IPS DF 6.9 (cell line): Measurements from ENCODE around the gene VAV1.
A peak's percentile ranks its signal among the peaks of the same experiment; 100 is the strongest.

Experiments
- DNase-seq: peaks from one replicate; pipeline ENCODE4 v3.0.0-alpha.2; 2013; ENCODE audit warnings: low read depth, low spot score
- H3K27ac ChIP-seq: one replicate; pipeline ENCODE4 v1.5.1; 2013; ENCODE audit warnings: low read length, control low read depth
- H3K27me3 ChIP-seq: 2 replicates; pipeline ENCODE4 v1.6.1; 2013; ENCODE audit warnings: mild to moderate bottlenecking, low read length; ENCODE audit not compliant: control insufficient read depth, insufficient read depth
- H3K36me3 ChIP-seq: 2 replicates; pipeline ENCODE4 v1.6.1; 2013; ENCODE audit warnings: low read length; ENCODE audit not compliant: control insufficient read depth, insufficient read depth
- H3K4me1 ChIP-seq: 2 replicates; pipeline ENCODE4 v1.6.1; 2013; ENCODE audit warnings: low read length; ENCODE audit not compliant: control insufficient read depth, insufficient read depth
- H3K4me3 ChIP-seq: 2 replicates; pipeline ENCODE4 v1.5.1; 2013; ENCODE audit warnings: mild to moderate bottlenecking, low read length
- H3K9me3 ChIP-seq: 2 replicates; pipeline ENCODE4 v1.6.1; 2013; ENCODE audit warnings: low read length, inconsistent platforms; ENCODE audit not compliant: control insufficient read depth, insufficient read depth
- whole genome bisulfite sequencing: extraction: QIAGEN DNeasy Blood & Tissue Kit; methylation state at CpG from one replicate; pipeline ENCODE4 v1.1.7; 2013; ENCODE audit warnings: mixed read lengths, missing lambda C conversion rate; ENCODE audit not compliant: insufficient read length, insufficient coverage; 5-methylcytosine and 5-hydroxymethylcytosine counted together

The VAV1 gene

GRCh38 chr19:6731822-6732221 lies 40.7 kb upstream of the VAV1 start:
- Histone ChIP-seq H3K4me3 (no peak overlapping the region), H3K36me3 (peaks cover 7% of the 10 kb centered on the region), H3K9me3 (no peaks in the 10 kb centered on the region), H3K4me1 (no peaks in the 10 kb centered on the region; the same call in none of the 2 replicates), H3K27me3 (no peaks in the 10 kb centered on the region), H3K27ac (no peak overlapping the region)
- no peak for DNase-seq
- WGBS: no CpG with 5 or more reads among the region's 22 CpGs

- Histone ChIP-seq H3K4me1 (no peaks in the 10 kb centered on the region; the same call in none of the 2 replicates), H3K4me3 (no peak overlapping the region), H3K27me3 (no peaks in the 10 kb centered on the region), H3K9me3 (no peaks in the 10 kb centered on the region), H3K27ac (no peak overlapping the region), H3K36me3 (peaks cover 7% of the 10 kb centered on the region)
- no CpG with 5 or more reads among the region's 21 CpGs for WGBS
- no peak for DNase-seq
These were observed 39.6 kb upstream of the VAV1 start for GRCh38 chr19:6732803-6733337.

- H3K4me1 ChIP-seq: peaks cover 4% of the 10 kb centered on the region
- H3K4me3 ChIP-seq: no peak overlapping the region
- H3K9me3 ChIP-seq: no peaks in the 10 kb centered on the region
- peaks cover 7% of the 10 kb centered on the region for H3K36me3 ChIP-seq
- DNase-seq: no peak
- H3K27ac ChIP-seq: no peak overlapping the region
- H3K27me3 ChIP-seq: no peaks in the 10 kb centered on the region
- WGBS: no CpG with 5 or more reads among the region's 29 CpGs
These were observed 39.0 kb upstream of the VAV1 start for GRCh38 chr19:6733338-6734095.

- H3K27ac ChIP-seq: no peak overlapping the region
These were observed 38.3 kb upstream of the VAV1 start for GRCh38 chr19:6734096-6734696.

GRCh38 chr19:6735181-6735911 lies 37.2 kb upstream of the VAV1 start:
- no peak overlapping the region for H3K27ac ChIP-seq
- no peak for DNase-seq
- WGBS: no CpG with 5 or more reads among the region's 15 CpGs
- H3K27me3 ChIP-seq: no peaks in the 10 kb centered on the region
- no peaks in the 10 kb centered on the region for H3K9me3 ChIP-seq
- peaks cover 7% of the 10 kb centered on the region for H3K36me3 ChIP-seq
- H3K4me3 ChIP-seq: no peak overlapping the region
- H3K4me1 ChIP-seq: peaks cover 6% of the 10 kb centered on the region

More at GRCh38 chr19:6734096-6734696, 38.3 kb upstream of the VAV1 start:
- WGBS: no CpG with 5 or more reads among the region's 20 CpGs
- DNase-seq: no peak
- H3K4me1 ChIP-seq: peaks cover 6% of the 10 kb centered on the region
- H3K9me3 ChIP-seq: no peaks in the 10 kb centered on the region
- H3K4me3 ChIP-seq: no peak overlapping the region
- H3K27me3 ChIP-seq: no peaks in the 10 kb centered on the region
- H3K36me3 ChIP-seq: peaks cover 7% of the 10 kb centered on the region

- H3K9me3 ChIP-seq: no peaks in the 10 kb centered on the region
- peak overlapping the region; percentile 67 for H3K4me3 ChIP-seq
- H3K27me3 ChIP-seq: no peaks in the 10 kb centered on the region
- peaks cover 6% of the 10 kb centered on the region; the same call in 1 of the 2 replicates for H3K4me1 ChIP-seq
- no peak overlapping the region for H3K27ac ChIP-seq
- DNase-seq: no peak
- H3K36me3 ChIP-seq: peaks cover 5% of the 10 kb centered on the region
- no CpG with 5 or more reads among the region's 25 CpGs for WGBS
These were observed 36.2 kb upstream of the VAV1 start for GRCh38 chr19:6736169-6736916.

- Histone ChIP-seq H3K27me3 (no peaks in the 10 kb centered on the region), H3K4me1 (peaks cover 6% of the 10 kb centered on the region; the same call in 1 of the 2 replicates), H3K27ac (no peak overlapping the region), H3K9me3 (no peaks in the 10 kb centered on the region), H3K36me3 (peaks cover 2% of the 10 kb centered on the region), H3K4me3 (peak overlapping the region; percentile 67)
- DNase-seq: no peak
- WGBS: no CpG with 5 or more reads among the region's 16 CpGs
These were observed 35.6 kb upstream of the VAV1 start for GRCh38 chr19:6736917-6737283.

GRCh38 chr19:6737284-6737872 lies 35.1 kb upstream of the VAV1 start, which contains the start of gene GPR108:
TSS of gene GPR108 (minus strand) at chr19:6737580. CDS start at chr19:6737576, 4 bp downstream.
- peak within 1 kb of the TSS; percentile 67 for H3K4me3 ChIP-seq

GRCh38 chr19:6737873-6738786 lies 34.4 kb upstream of the VAV1 start:
- H3K36me3 ChIP-seq: no peaks in the 10 kb centered on the region
- DNase-seq: no peak
- no CpG with 5 or more reads among the region's 13 CpGs for WGBS

More at GRCh38 chr19:6737284-6737872, 35.1 kb upstream of the VAV1 start, which contains the start of gene GPR108:
- Histone ChIP-seq H3K4me1 (peaks cover 6% of the 10 kb centered on the region; the same call in 1 of the 2 replicates), H3K27ac (no peak within 1 kb of the TSS), H3K36me3 (no peaks in the 10 kb centered on the region), H3K9me3 (no peaks in the 10 kb centered on the region), H3K27me3 (no peaks in the 10 kb centered on the region)
- peak; percentile 99 for DNase-seq
- no CpG with 5 or more reads among the region's 55 CpGs for WGBS

More at GRCh38 chr19:6737873-6738786, 34.4 kb upstream of the VAV1 start:
- H3K27ac ChIP-seq: no peak overlapping the region
- H3K4me1 ChIP-seq: peaks cover 6% of the 10 kb centered on the region; the same call in 1 of the 2 replicates
- no peak overlapping the region; the same call in 1 of the 2 replicates for H3K4me3 ChIP-seq
- no peaks in the 10 kb centered on the region for H3K27me3 ChIP-seq
- H3K9me3 ChIP-seq: no peaks in the 10 kb centered on the region
